ENCODE measurements around the gene CBL. TPM values are rescaled to one million over a fixed set of nuclear protein-coding genes. Genes with fewer than 3 reads are reported as not detected.

CBL gene
- total RNA-seq, 1 donor from 2014 or later, result 42.1 TPM

GRCh38 chr11:119339589-119340334 lies 133.6 kb downstream of the CBL start:
- intact Hi-C loops (cut with micrococcal nuclease), result loop anchor here (5.0 kb wide), 1 partner anchor 1612 kb away; no protein-coding TSS in a partner anchor

- intact Hi-C loops (cut with micrococcal nuclease), result loop anchor here (5.0 kb wide), 1 partner anchor 1613 kb away; no protein-coding TSS in a partner anchor
Measured at GRCh38 chr11:119340335-119341221, 134.4 kb downstream of the CBL start, which contains the start of gene C1QTNF5. Gene C1QTNF5, minus strand, starts transcription at chr11:119340883. Its CDS starts 486 bp downstream, at chr11:119340397.

GRCh38 chr11:119341222-119342022 lies 135.3 kb downstream of the CBL start:
- intact Hi-C loops (cut with micrococcal nuclease), result loop anchor here (5.0 kb wide), 1 partner anchor 1614 kb away; no protein-coding TSS in a partner anchor

- intact Hi-C loops (cut with micrococcal nuclease), result loop anchor here (5.0 kb wide), 1 partner anchor 1615 kb away; no protein-coding TSS in a partner anchor
Measured at GRCh38 chr11:119342023-119342300, 135.8 kb downstream of the CBL start.

- intact Hi-C loops (cut with micrococcal nuclease), result loop anchor here (5.0 kb wide), 1 partner anchor 1615 kb away; no protein-coding TSS in a partner anchor
Measured at GRCh38 chr11:119342362-119343130, 136.4 kb downstream of the CBL start.

GRCh38 chr11:119343726-119344125 lies 137.6 kb downstream of the CBL start:
- intact Hi-C loops (cut with micrococcal nuclease), result loop anchor here (5.0 kb wide), 1 partner anchor 1616 kb away; no protein-coding TSS in a partner anchor

GRCh38 chr11:119344291-119345010 lies 138.3 kb downstream of the CBL start:
- intact Hi-C loops (cut with micrococcal nuclease), result loop anchor here (5.0 kb wide), 1 partner anchor 1617 kb away; no protein-coding TSS in a partner anchor

GRCh38 chr11:119345685-119346084 lies 139.5 kb downstream of the CBL start:
- intact Hi-C loops (cut with micrococcal nuclease), result no loop called here

- intact Hi-C loops (cut with micrococcal nuclease), result no loop called here
Measured at GRCh38 chr11:119346605-119347004, 140.5 kb downstream of the CBL start, which contains the start of gene MFRP. Gene MFRP, minus strand, starts transcription at chr11:119346705. Its CDS starts 192 bp downstream, at chr11:119346513.

GRCh38 chr11:119347242-119347641 lies 141.1 kb downstream of the CBL start:
- intact Hi-C loops (cut with micrococcal nuclease), result no loop called here

- intact Hi-C loops (cut with micrococcal nuclease), result no loop called here
Measured at GRCh38 chr11:119347940-119348605, 141.9 kb downstream of the CBL start.

GRCh38 chr11:119350302-119350701 lies 144.2 kb downstream of the CBL start:
- intact Hi-C loops (cut with micrococcal nuclease), result loop anchor here (10.0 kb wide), 1 partner anchor 374 kb away; the partner anchor contains the start of gene NECTIN1

GRCh38 chr11:119351232-119351631 lies 145.1 kb downstream of the CBL start:
- intact Hi-C loops (cut with micrococcal nuclease), result loop anchor here (10.0 kb wide), 1 partner anchor 374 kb away; the partner anchor contains the start of gene NECTIN1

- intact Hi-C loops (cut with micrococcal nuclease), result loop anchor here (10.0 kb wide), 1 partner anchor 372 kb away; the partner anchor contains the start of gene NECTIN1
Measured at GRCh38 chr11:119352857-119353260, 146.7 kb downstream of the CBL start.

- intact Hi-C loops (cut with micrococcal nuclease), result loop anchor here (5.0 to 10.0 kb wide), 2 partner anchors 370 to 752 kb away; partner anchors contain the start of gene NECTIN1
Measured at GRCh38 chr11:119355091-119355843, 149.1 kb downstream of the CBL start.

- intact Hi-C loops (cut with micrococcal nuclease), result loop anchor here (1.0 to 10.0 kb wide), 6 partner anchors 8 to 751 kb away; partner anchors contain the start of genes NECTIN1, RNF26 and USP2
Measured at GRCh38 chr11:119356349-119357031, 150.4 kb downstream of the CBL start.

- intact Hi-C loops (cut with micrococcal nuclease), result loop anchor here (5.0 to 10.0 kb wide), 2 partner anchors 368 to 750 kb away; partner anchors contain the start of gene NECTIN1
Measured at GRCh38 chr11:119357074-119357473, 150.9 kb downstream of the CBL start.

All from T-helper 1 cell treated with Interleukin-12 subunit alpha and Interleukin-12 subunit beta and Interleukin-4 antibody, amounts not matched to agents 30 ng/mL and 1 ng/mL, for 36 hours (primary cell).